Tibial nerve (tissue), 4 donors: Measurements from ENCODE around the gene ZNF148.

Experiments
- EP300 ChIP-seq, 2 donors: sonication (generic); formaldehyde crosslinking; IDR thresholded peaks; one replicate each; pipeline ENCODE4 v1.6.1; 2017; ENCODE audit warnings: antibody characterized with exemption in 2 of 2, mild to moderate bottlenecking in 1 of 2
- POLR2A ChIP-seq, 2 donors: fragments of 450-650 bp; IDR thresholded peaks; one replicate each; pipeline ENCODE4 v1.6.1; 2017; ENCODE audit warnings: antibody characterized with exemption in 2 of 2, mild to moderate bottlenecking in 2 of 2, moderate library complexity in 2 of 2
- TF ChIP-seq, protein P1 (sequence below), 5 experiments: fragments of 200-600 bp in 3 of 5; fragments of 450-650 bp in 2 of 5; sonication (generic) in 3 of 5; IDR thresholded peaks; one replicate each; pipeline ENCODE4 v1.5.1; 2016 to 2019; ENCODE audit warnings: antibody characterized with exemption in 5 of 5, mild to moderate bottlenecking in 3 of 5, moderate library complexity in 2 of 5

DNA sequence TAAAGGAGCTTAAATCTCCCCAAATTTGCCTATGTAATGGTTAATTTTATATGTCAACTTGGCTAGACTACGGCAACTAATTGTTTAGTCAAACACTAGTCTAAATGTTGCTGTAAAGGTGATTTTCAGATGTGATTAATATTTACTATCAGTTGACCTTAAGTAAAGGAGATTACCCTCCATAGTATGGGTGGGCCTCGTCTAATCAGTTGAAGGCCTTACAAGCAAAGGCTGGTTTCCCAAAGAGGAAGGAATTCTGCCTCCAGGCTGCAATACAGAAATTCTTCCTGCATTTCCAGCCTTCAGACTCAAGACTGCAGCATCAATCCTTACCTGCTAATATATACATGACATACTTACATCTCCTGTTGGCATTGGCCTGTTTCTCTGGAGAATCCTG lies 186.2 kb downstream of the ZNF148 start:
- no peak for TF ChIP-seq EP300 (IDR thresholded peaks at IDR 0.05)
- no peak for TF ChIP-seq POLR2A (IDR thresholded peaks at IDR 0.05)
- TF ChIP-seq, protein P1, sequence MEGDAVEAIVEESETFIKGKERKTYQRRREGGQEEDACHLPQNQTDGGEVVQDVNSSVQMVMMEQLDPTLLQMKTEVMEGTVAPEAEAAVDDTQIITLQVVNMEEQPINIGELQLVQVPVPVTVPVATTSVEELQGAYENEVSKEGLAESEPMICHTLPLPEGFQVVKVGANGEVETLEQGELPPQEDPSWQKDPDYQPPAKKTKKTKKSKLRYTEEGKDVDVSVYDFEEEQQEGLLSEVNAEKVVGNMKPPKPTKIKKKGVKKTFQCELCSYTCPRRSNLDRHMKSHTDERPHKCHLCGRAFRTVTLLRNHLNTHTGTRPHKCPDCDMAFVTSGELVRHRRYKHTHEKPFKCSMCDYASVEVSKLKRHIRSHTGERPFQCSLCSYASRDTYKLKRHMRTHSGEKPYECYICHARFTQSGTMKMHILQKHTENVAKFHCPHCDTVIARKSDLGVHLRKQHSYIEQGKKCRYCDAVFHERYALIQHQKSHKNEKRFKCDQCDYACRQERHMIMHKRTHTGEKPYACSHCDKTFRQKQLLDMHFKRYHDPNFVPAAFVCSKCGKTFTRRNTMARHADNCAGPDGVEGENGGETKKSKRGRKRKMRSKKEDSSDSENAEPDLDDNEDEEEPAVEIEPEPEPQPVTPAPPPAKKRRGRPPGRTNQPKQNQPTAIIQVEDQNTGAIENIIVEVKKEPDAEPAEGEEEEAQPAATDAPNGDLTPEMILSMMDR (IDR thresholded peaks at IDR 0.05): no peak
